ENCODE data around the gene NLRC5.

NLRC5 gene

DNA sequence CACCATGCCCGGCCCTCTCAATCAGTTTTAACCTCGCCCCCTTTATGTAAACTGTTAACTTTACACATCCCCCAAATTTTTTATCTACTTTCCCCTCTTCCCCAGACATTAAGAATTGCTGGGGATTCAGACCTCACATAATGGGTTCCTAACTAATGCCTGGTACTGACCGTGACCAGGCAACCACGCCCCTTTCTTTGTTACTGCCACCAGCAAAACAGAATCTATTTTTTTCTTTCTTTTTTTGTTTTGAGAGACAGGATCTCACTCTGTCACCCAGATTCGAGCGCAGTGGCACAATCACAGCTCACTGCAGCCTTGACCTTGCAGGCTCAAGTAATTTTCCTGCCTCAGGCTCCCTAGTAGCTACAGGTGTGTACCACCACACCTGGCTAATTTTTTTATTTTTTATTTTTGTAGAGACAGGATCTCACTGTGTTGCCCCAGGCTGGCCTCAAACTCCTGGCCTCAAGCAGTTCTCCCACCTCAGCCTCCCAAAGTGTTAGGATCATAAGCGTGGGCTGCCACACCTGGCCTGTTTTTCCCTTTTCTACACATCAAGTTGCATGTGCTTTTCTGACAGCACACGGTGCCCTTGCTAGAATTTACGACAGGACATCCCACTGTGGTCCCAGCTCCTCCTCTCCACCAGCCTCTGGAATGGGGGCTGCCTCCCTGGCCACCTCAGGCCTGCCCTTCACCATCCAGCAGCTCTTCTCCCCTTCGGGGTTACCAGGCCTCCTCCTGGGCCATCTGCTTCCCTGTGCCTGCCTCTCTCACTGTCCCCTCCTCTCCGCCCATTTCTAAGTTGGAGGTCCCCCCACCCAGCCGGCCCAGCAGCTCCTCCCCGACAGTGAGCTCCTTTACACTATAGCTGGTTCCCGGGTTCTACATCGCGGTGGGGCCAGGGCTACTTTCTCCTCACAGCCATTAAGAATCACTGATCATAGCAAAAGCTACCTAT, 113.8 kb downstream of the NLRC5 start:
- Histone ChIP-seq H3F3A (ENCODE audit: insufficient read depth, low read length) (no peaks in the 10 kb centered on the region), H3K9me3 (replicated peaks; ENCODE audit: insufficient read depth, low read length) (no peaks in the 10 kb centered on the region), H3K9ac (ENCODE audit: low read length) (no peak overlapping the region), H2AFZ (ENCODE audit: low read length) (no peak overlapping the region), H3K79me2 (ENCODE audit: low read length) (no peaks in the 10 kb centered on the region), H3K4me3 (ENCODE audit: low read length) (no peak overlapping the region), H3K9me2 (replicated peaks; ENCODE audit: insufficient read depth, low read length) (no peaks in the 10 kb centered on the region), H3K27ac (ENCODE audit: low read length) (no peak overlapping the region), H4K20me1 (ENCODE audit: insufficient read depth, low read length) (no peaks in the 10 kb centered on the region), H3K36me3 (replicated peaks; ENCODE audit: insufficient read depth, low read length) (no peaks in the 10 kb centered on the region), H3K27me3 (replicated peaks; ENCODE audit: insufficient read depth, low read length) (no peaks in the 10 kb centered on the region), H3K4me1 (ENCODE audit: low read length) (no peaks in the 10 kb centered on the region), H3K4me2 (ENCODE audit: low read depth, low read length) (no peak overlapping the region)
- no peak for TF ChIP-seq EZH2phosphoT487 (IDR thresholded peaks at IDR 0.05; ENCODE audit: low read length)
- no peak for TF ChIP-seq EZH2 (optimal IDR thresholded peaks at IDR 0.05; ENCODE audit: low read depth, low read length)
- TF ChIP-seq, protein P1, sequence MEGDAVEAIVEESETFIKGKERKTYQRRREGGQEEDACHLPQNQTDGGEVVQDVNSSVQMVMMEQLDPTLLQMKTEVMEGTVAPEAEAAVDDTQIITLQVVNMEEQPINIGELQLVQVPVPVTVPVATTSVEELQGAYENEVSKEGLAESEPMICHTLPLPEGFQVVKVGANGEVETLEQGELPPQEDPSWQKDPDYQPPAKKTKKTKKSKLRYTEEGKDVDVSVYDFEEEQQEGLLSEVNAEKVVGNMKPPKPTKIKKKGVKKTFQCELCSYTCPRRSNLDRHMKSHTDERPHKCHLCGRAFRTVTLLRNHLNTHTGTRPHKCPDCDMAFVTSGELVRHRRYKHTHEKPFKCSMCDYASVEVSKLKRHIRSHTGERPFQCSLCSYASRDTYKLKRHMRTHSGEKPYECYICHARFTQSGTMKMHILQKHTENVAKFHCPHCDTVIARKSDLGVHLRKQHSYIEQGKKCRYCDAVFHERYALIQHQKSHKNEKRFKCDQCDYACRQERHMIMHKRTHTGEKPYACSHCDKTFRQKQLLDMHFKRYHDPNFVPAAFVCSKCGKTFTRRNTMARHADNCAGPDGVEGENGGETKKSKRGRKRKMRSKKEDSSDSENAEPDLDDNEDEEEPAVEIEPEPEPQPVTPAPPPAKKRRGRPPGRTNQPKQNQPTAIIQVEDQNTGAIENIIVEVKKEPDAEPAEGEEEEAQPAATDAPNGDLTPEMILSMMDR (IDR thresholded peaks at IDR 0.05; ENCODE audit: low read length), result no peak
- DNase-seq, result no peak

DNA sequence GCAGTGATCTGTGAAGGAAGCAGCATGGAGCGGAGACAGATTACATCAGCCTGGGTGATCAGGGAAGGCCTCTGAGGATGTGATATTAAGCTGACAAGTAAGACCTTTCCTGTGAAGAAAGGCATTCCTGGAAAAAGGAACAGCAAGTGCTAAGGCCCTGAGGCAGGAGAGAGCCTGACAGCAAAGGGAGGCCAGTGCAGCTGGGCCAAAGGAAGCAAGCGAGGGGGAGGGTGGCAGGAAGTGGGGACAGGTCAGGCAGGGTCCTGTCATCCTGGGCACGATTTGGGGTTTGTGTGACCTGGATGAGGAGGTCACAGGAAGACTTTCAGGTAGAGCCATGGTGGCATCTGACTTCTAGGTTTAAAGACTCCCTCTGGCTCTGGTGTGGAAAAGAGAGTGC, 115.3 kb downstream of the NLRC5 start:
- Histone ChIP-seq H3K27me3 (replicated peaks; ENCODE audit: insufficient read depth, low read length) (no peaks in the 10 kb centered on the region), H3K4me3 (ENCODE audit: low read length) (no peak overlapping the region), H3K4me1 (ENCODE audit: low read length) (no peaks in the 10 kb centered on the region), H3F3A (ENCODE audit: insufficient read depth, low read length) (no peaks in the 10 kb centered on the region), H3K27ac (ENCODE audit: low read length) (no peak overlapping the region), H3K9me2 (replicated peaks; ENCODE audit: insufficient read depth, low read length) (no peaks in the 10 kb centered on the region), H3K9ac (ENCODE audit: low read length) (no peak overlapping the region), H3K79me2 (ENCODE audit: low read length) (no peaks in the 10 kb centered on the region), H3K9me3 (replicated peaks; ENCODE audit: insufficient read depth, low read length) (no peaks in the 10 kb centered on the region), H3K36me3 (replicated peaks; ENCODE audit: insufficient read depth, low read length) (no peaks in the 10 kb centered on the region), H3K4me2 (ENCODE audit: low read depth, low read length) (no peak overlapping the region), H2AFZ (ENCODE audit: low read length) (no peak overlapping the region), H4K20me1 (ENCODE audit: insufficient read depth, low read length) (no peaks in the 10 kb centered on the region)
- DNase-seq, result no peak
- TF ChIP-seq EZH2 (optimal IDR thresholded peaks at IDR 0.05; ENCODE audit: low read depth, low read length), result no peak
- TF ChIP-seq, protein P1 (IDR thresholded peaks at IDR 0.05; ENCODE audit: low read length), result no peak
- TF ChIP-seq EZH2phosphoT487 (IDR thresholded peaks at IDR 0.05; ENCODE audit: low read length), result no peak

DNA sequence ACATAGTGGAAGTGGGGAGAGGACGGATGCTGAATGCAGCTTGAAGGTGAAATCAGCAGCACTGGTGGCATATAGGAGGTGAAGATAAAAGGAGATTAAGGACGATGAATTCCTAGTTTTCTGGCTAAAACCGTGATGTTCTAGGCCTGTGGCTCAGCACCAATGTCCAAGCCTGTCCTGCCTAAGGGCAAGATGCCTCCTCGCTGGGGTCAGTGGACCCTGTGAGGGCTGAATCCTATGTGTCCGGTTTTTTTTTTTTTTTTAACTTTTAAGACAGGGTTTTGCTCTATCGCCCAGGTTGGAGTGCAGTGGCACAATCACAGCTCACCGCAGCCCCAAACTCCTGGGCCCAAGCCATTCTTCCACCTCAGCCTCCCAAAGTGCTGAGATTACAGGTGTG, 115.8 kb downstream of the NLRC5 start:
- no peaks in the 10 kb centered on the region for H3K27me3 ChIP-seq (replicated peaks; ENCODE audit: insufficient read depth, low read length)
- TF ChIP-seq EZH2 (optimal IDR thresholded peaks at IDR 0.05; ENCODE audit: low read depth, low read length), result no peak
- TF ChIP-seq, protein P1 (IDR thresholded peaks at IDR 0.05; ENCODE audit: low read length), result no peak
- TF ChIP-seq EZH2phosphoT487 (IDR thresholded peaks at IDR 0.05; ENCODE audit: low read length), result no peak
- H3K4me1 ChIP-seq (ENCODE audit: low read length), result no peaks in the 10 kb centered on the region
- H3F3A ChIP-seq (ENCODE audit: insufficient read depth, low read length), result no peaks in the 10 kb centered on the region
- H3K36me3 ChIP-seq (replicated peaks; ENCODE audit: insufficient read depth, low read length), result no peaks in the 10 kb centered on the region
- H3K79me2 ChIP-seq (ENCODE audit: low read length), result no peaks in the 10 kb centered on the region
- no peak overlapping the region for H2AFZ ChIP-seq (ENCODE audit: low read length)
- H3K9ac ChIP-seq (ENCODE audit: low read length), result no peak overlapping the region
- no peaks in the 10 kb centered on the region for H4K20me1 ChIP-seq (ENCODE audit: insufficient read depth, low read length)
- DNase-seq, result no peak
- H3K9me3 ChIP-seq (replicated peaks; ENCODE audit: insufficient read depth, low read length), result no peaks in the 10 kb centered on the region
- H3K9me2 ChIP-seq (replicated peaks; ENCODE audit: insufficient read depth, low read length), result no peaks in the 10 kb centered on the region
- no peak overlapping the region for H3K4me3 ChIP-seq (ENCODE audit: low read length)
- no peak overlapping the region for H3K27ac ChIP-seq (ENCODE audit: low read length)
- H3K4me2 ChIP-seq (ENCODE audit: low read depth, low read length), result no peak overlapping the region
